GM21367 (cell line): Measurements from ENCODE around the gene DGKA.
"Not testable (repeated sequence)": the region's sequence is repeated elsewhere in the genome, so short reads cannot be mapped to it uniquely, and the experiment has no call there.

Experiments
- ATAC-seq: cut with Tn5 transposase; IDR thresholded peaks from one replicate; pipeline ENCODE4 v1.9.1; 2021; ENCODE audit not compliant: unreplicated experiment

DGKA gene

GRCh38 chr12:55930771-55931316 is at the start of gene DGKA:
TSS of gene DGKA (plus strand) at chr12:55931162. CDS start at chr12:55936504, 5,342 bp downstream.
- no peak for ATAC-seq

GRCh38 chr12:55885113-55885512 is 45.8 kb upstream of the DGKA start:
- ATAC-seq = no peak

DNA sequence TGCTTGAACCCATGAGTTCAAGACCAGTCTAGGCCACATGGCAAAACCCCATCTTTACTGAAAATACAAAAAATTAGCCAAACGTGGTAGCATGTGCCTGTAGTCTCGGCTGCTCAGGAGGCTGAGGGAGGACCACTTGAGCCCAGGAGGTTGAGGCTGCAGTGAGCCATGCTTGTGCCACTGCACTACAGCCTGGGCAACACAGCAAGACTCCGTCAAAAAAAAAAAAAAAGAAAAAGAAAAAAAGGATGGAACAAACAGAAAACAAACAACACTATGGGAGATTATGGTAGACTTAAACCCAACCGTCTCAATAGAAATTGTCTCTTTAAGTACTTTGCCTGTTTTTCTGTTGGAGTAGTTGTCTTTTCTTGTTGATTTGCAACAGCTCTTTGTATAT is 39.7 kb upstream of the DGKA start:
- ATAC-seq = no peak

DNA sequence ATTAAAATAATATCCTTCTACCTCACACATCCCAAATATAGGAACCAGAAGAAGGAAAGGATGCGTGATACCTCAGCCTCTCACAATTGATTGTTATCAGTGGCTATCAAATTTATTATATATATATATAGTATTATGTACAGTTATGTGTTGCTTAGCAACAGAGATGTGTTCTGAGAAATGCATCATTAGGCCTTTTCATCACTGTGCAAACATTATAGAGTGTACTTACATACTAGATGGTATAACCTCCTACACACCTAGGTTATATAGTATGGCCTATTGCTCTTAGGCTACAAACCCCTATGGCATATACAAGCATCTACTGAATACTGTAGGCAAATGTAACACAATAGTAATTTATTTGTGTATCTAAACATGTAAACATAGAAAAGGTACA is 37.2 kb upstream of the DGKA start:
- ATAC-seq = no peak

DNA sequence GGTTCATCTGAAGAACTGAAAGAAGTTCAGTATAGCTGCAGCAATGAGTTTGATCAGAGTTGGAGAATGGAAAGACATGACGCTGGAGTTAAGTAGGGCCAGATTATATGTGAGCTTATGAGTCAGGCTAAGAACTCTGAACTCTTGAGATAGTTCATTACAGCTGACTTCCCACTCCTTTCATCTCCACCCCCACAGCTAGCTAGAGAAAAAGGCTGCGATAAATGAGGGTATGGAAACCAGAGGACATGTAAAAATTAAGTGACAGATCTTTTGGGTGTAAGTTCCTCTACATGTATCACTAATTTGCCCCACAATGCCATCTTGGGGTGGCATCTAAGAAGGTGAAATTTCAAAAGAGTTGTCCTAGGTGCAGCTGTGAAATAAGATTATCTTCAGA is 31.9 kb upstream of the DGKA start:
- no peak for ATAC-seq

DNA sequence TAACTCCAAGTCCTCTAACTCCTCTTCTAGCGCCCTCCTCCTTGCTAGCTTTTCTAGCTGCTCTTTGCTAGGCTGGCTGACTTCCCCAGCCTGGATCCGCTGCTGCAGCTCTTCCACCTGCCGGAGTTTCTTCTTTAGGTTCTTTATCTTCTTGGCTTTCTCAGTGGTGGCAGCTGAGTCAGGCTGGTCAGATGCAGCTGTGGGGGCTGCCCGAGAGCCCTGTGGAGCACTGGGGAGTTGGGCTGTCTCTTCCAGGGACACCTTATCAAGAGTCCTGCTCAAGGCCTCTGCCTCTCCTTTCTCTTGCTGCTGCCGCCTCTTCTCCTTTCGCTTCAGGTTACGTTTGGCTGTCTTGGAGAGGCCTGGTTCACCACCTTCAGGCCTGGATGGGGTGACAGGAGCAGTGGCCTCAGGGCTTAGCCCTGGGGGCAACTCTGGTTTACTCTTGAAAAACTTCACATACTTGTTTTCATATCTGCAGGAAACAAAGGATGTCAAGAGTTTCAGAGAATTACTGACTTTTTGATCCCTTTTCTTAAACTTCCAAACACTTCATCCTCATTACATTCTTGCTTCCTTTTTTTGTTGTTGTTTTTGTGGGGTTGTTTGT is 29.0 kb upstream of the DGKA start:
- ATAC-seq = no peak

- no peak for ATAC-seq
Observed at GRCh38 chr12:55906056-55906455, 24.9 kb upstream of the DGKA start.

- ATAC-seq = no peak
Observed at GRCh38 chr12:55908726-55909512, 22.0 kb upstream of the DGKA start.

DNA sequence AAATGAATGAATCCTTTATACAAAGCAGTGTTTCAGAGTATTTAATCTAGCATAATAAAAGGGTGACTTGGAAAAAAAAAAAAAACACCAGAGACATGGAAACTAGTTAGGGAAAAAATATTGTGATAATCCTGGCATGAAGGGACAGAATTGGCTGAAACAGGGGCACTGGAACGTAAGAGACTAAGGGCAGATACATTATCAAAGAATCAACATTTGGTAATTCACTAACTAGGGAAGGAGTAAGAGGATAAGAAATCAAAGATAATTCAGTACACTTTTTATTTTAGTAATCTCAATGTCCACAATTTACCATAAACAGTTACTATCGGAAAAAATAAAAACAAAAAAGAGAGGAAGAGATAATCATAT is 21.5 kb upstream of the DGKA start:
- no peak for ATAC-seq

- no peak for ATAC-seq
Observed at GRCh38 chr12:55912908-55913307, 18.1 kb upstream of the DGKA start.

DNA sequence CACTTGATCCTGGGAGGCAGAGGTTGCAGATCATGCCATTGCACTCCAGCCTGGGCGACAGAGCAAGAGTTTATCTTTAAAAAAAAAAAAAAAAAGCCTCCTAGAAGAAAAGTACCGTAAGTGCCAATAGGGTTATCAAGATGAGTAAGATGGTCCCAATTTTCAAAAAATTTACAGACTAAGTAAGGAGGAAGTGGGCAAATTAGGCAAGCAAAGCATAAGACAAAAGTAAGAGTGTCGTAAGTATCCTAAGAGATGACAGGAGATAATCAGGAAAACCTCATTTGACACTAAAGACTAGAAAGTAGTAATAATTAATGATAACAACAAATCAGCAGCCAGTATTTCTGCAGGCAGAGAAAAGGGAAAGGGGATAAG is 15.5 kb upstream of the DGKA start:
- no peak for ATAC-seq

GRCh38 chr12:55919032-55919431 is 11.9 kb upstream of the DGKA start:
- not testable (repeated sequence) for ATAC-seq

DNA sequence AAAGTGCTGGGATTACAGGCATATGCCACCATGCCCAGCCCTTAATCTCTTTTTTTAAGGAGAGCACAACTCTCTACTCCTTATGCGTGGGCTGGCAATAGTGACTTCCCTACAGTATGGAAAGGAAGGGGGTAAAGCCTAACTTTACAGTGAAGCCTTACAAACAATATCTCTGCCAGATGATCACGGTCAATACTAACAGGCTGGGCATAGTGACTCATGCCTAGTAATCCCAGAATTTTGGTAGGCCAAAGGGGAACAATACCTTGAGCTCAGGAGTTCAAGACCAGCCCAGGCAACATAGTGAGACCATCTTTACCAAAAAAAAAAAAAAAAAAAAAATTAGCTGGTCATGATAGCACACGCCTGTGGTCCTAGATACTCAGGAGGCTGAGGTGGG is 8.8 kb upstream of the DGKA start:
- ATAC-seq = no peak

DNA sequence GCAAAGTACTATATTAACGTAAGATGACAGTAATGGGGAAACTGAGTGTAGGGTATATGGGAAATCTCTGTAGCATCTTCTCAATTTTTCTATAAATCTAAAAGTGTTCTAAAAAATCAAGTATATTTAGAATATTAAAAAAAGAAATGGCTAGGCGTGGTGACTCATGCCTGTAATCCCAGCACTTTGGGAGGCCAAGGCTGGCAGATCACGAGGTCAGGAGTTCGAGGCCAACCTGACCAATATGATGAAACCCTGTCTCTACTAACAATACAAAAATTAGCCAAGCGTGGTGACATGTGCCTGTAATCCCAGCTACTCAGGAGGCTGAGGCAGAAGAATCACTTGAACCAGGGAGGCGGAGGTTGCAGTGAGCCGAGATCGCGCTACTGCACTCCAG is 7.3 kb upstream of the DGKA start:
- ATAC-seq = not testable (repeated sequence)

DNA sequence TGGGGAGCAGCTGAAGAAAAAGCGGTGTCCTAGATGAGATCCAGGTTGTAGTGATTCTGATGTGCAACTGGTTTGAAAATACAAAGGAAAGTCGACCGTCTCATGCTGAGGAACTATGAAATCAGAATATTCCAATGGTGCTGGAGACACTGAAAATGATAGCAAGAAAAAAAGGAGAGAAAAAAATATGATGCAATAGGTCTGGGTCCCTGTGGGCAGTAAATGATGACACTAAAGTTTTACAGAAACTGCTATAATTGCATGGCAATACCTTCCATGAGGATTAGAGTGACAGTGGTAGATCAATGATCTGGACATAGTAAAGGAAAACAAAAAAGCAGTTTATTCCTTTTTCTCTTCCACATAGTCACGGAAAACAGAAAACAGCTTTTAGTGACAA is 5.6 kb upstream of the DGKA start:
- no peak for ATAC-seq

GRCh38 chr12:55925870-55926737 is 4.9 kb upstream of the DGKA start:
- ATAC-seq = no peak

GRCh38 chr12:55926738-55927587 is 4.0 kb upstream of the DGKA start:
- peak; percentile 29 for ATAC-seq

DNA sequence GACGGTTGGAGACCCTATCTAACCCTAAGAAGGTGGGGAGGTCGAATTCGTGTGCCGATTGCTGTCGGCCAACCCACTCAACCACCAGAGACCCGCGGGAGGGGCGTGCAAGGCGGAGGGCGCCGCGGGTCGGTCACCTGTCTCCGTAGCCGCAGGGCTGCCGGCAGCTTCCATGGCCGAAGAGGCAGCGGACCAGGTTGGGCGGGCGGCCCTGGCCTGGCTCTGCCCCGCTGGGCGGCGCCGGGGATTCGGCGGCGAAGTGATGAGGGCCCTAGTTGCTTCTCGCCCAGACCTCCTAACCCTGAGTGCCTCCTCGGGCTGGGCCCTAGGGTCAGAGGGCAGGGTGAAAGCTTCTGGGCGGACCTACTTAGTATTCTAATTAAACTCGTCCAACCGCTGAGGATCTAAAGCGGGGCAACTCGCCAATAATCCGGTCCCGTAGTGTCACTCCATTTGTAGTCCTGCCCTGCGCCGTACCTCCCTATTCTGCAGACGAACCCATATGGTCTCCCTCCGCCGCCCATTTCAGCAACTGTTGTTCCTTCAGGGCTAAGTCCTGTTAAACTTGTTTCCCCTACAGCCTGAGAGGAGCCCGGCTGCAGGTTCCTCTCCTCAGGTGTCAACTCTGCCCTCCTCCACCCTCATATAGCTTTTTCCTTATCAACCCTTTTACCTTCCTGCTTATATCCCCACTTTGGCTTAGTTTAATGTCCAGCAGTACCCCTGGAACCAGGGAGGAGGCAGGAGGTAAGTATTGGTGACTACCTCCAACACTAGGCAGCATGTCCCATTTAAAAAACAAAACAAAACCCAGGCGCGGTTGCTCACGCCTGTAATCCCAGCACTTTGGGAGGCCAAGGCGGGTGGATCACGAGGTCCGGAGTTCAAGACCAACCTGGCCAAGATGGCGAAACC is 3.1 kb upstream of the DGKA start, which contains the start of gene PYM1:
TSS of gene PYM1 (minus strand) at position 307 of the 915 bp plus-strand sequence. CDS start at position 174, 133 bp downstream.
- ATAC-seq = peak; percentile 31

- peak; percentile 36 for ATAC-seq
Observed at GRCh38 chr12:55929306-55929791, 1.6 kb upstream of the DGKA start.
